ENCODE data around the gene APBB1IP. TPM values are rescaled to one million over a fixed set of nuclear protein-coding genes. Genes with fewer than 3 reads are reported as not detected.

Gene APBB1IP
- total and polyA plus RNA-seq, 2 of the 8 experiments (the other 6 are each of a cell fraction or from before 2014, with no cell fraction given): 0.05 TPM; not detected in 1

- CTCF ChIA-PET (ENCODE audit: partially characterized antibody): no interaction called here
- no peak overlapping the region for H2BK120ac ChIP-seq (replicated peaks; ENCODE audit: low read depth, low read length)
- H3K27me3 ChIP-seq (replicated peaks in 1 of 4; ENCODE audit: control insufficient read depth in 3 of 4, extremely low read depth in 1 of 4, insufficient read depth in 3 of 4, low read length in 3 of 4): no peaks in the 10 kb centered on the region
- no peaks in the 10 kb centered on the region for H3K36me3 ChIP-seq (ENCODE audit: control insufficient read depth in 2 of 4, insufficient read depth in 4 of 4, low read length in 3 of 4)
- no peak overlapping the region for H2AFZ ChIP-seq (ENCODE audit: low read length)
- H3K23ac ChIP-seq (ENCODE audit: insufficient read length): no peak overlapping the region
- no peaks in the 10 kb centered on the region for H4K20me1 ChIP-seq (replicated peaks in 1 of 2; ENCODE audit: control insufficient read depth in 1 of 2, insufficient read depth in 2 of 2, low read length in 2 of 2)
- FAIRE-seq (no peak), DNase-seq (ENCODE audit: low read depth in 1 of 2, low spot score in 2 of 2) (no peak)
- no peaks in the 10 kb centered on the region for H3K4me1 ChIP-seq (replicated peaks in 1 of 4; ENCODE audit: control insufficient read depth in 3 of 4, insufficient read depth in 4 of 4, low read length in 3 of 4)
- H3K9me3 ChIP-seq (ENCODE audit: insufficient read depth in 2 of 2, low read depth in 1 of 2, low read length in 1 of 2): no peaks in the 10 kb centered on the region
- H3K79me1 ChIP-seq (ENCODE audit: low read depth, low read length): no peaks in the 10 kb centered on the region
- H3K4ac ChIP-seq (replicated peaks; ENCODE audit: insufficient read length, low read depth, low read length): no peak overlapping the region
- H2BK20ac ChIP-seq (ENCODE audit: low read length): no peak overlapping the region
- H3K9ac ChIP-seq (replicated peaks in 1 of 4; ENCODE audit: extremely low read depth in 1 of 4, low read depth in 3 of 4, low read length in 3 of 4): no peak overlapping the region
- 90% methylated on average over 5 of the region's 5 CpGs; no CpG with 5 or more reads in 1 of the 2 experiments for WGBS, 2 experiments (ENCODE audit: extremely low coverage in 1 of 2, insufficient coverage in 1 of 2, insufficient read length in 1 of 2, insufficient replicate concordance in 2 of 2, low coverage in 1 of 2, low lambda C conversion rate in 2 of 2, missing lambda C conversion rate in 1 of 2)
- no peak overlapping the region for H3K18ac ChIP-seq (ENCODE audit: extremely low read depth, low read length)
- no peak overlapping the region for H3K4me2 ChIP-seq (ENCODE audit: insufficient read depth in 1 of 2, low read depth in 2 of 2, low read length in 2 of 2)
- no peak overlapping the region for H4K5ac ChIP-seq (ENCODE audit: insufficient read length, low read depth, low read length)
- H3K14ac ChIP-seq (ENCODE audit: insufficient read length): no peak overlapping the region
- no peak overlapping the region for H4K8ac ChIP-seq (ENCODE audit: extremely low read depth, insufficient read depth, low read length)
- POLR2A ChIA-PET (ENCODE audit: partially characterized antibody): no interaction called here
- no peak overlapping the region for H3K4me3 ChIP-seq (ENCODE audit: extremely low read depth in 1 of 4, insufficient read depth in 2 of 4, low read depth in 3 of 4, low read length in 4 of 4)
- H2AK5ac ChIP-seq (ENCODE audit: low read depth, low read length): no peak overlapping the region
- H2BK15ac ChIP-seq (ENCODE audit: low read length): no peak overlapping the region
- no peak overlapping the region for H4K91ac ChIP-seq (replicated peaks; ENCODE audit: insufficient read length, low read length)
- no peak overlapping the region for H3K56ac ChIP-seq (replicated peaks; ENCODE audit: insufficient read length, low read depth, low read length)
- no peaks in the 10 kb centered on the region for H3K79me2 ChIP-seq (ENCODE audit: control insufficient read depth in 1 of 2, insufficient read depth in 2 of 2, low read length in 2 of 2)
- H3K23me2 ChIP-seq (ENCODE audit: low read depth, low read length): no peaks in the 10 kb centered on the region; the same call in 1 of the 2 replicates
- H2BK5ac ChIP-seq (ENCODE audit: low read depth, low read length): no peak overlapping the region
- H3K27ac ChIP-seq (ENCODE audit: low read depth, low read length): no peak overlapping the region
- H2BK12ac ChIP-seq (ENCODE audit: low read depth, low read length): no peak overlapping the region
- TF ChIP-seq CBX5 (IDR thresholded peaks at IDR 0.05; ENCODE audit: low read depth, low read length): no peak
- TF ChIP-seq SIX5 (IDR thresholded peaks at IDR 0.05; ENCODE audit: low read depth, low read length): no peak
- TF ChIP-seq EGR1 (IDR thresholded peaks at IDR 0.05; ENCODE audit: borderline replicate concordance, low read depth, low read length): no peak
- no peak for TF ChIP-seq CBX8 (IDR thresholded peaks at IDR 0.05; ENCODE audit: borderline replicate concordance, low read depth, low read length)
These were observed 18.9 kb downstream of the APBB1IP start for GRCh38 chr10:26457088-26457487.

All from H1 (cell line).